NB4 (cell line): ENCODE results near the gene SULT4A1.

Experiments used
- DNase-seq: peaks from one replicate; pipeline ENCODE4 v3.0.0; 2010; ENCODE audit warnings: low read depth
- H3K4me3 ChIP-seq: one replicate; pipeline ENCODE4 v1.5.1; 2011; ENCODE audit warnings: mild to moderate bottlenecking, low read depth, low read length, moderate library complexity
- MYC ChIP-seq: IDR thresholded peaks from 2 replicates; pipeline ENCODE4 v1.6.1; 2011; ENCODE audit warnings: low read depth, low read length
- POLR2A ChIP-seq: IDR thresholded peaks from 2 replicates; pipeline ENCODE4 v1.6.1; 2011; ENCODE audit warnings: mild to moderate bottlenecking; ENCODE audit not compliant: insufficient read length; ENCODE audit errors: extremely low read depth
- TF ChIP-seq, protein P1 (sequence below): IDR thresholded peaks from one replicate; pipeline ENCODE4 v1.5.1; 2012; ENCODE audit warnings: low read depth, low read length
- TF ChIP-seq, protein P2 (sequence below): IDR thresholded peaks from 2 replicates; pipeline ENCODE4 v1.6.1; 2011; ENCODE audit warnings: low read depth, low read length

The SULT4A1 gene

GRCh38 chr22:43861529-43861928 is 784 bp downstream of the SULT4A1 start:
- no peak for TF ChIP-seq MYC
- TF ChIP-seq, protein P1, sequence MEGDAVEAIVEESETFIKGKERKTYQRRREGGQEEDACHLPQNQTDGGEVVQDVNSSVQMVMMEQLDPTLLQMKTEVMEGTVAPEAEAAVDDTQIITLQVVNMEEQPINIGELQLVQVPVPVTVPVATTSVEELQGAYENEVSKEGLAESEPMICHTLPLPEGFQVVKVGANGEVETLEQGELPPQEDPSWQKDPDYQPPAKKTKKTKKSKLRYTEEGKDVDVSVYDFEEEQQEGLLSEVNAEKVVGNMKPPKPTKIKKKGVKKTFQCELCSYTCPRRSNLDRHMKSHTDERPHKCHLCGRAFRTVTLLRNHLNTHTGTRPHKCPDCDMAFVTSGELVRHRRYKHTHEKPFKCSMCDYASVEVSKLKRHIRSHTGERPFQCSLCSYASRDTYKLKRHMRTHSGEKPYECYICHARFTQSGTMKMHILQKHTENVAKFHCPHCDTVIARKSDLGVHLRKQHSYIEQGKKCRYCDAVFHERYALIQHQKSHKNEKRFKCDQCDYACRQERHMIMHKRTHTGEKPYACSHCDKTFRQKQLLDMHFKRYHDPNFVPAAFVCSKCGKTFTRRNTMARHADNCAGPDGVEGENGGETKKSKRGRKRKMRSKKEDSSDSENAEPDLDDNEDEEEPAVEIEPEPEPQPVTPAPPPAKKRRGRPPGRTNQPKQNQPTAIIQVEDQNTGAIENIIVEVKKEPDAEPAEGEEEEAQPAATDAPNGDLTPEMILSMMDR, result no peak
- TF ChIP-seq, protein P2, sequence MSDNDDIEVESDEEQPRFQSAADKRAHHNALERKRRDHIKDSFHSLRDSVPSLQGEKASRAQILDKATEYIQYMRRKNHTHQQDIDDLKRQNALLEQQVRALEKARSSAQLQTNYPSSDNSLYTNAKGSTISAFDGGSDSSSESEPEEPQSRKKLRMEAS, result no peak
- TF ChIP-seq POLR2A, result no peak
- H3K4me3 ChIP-seq, result no peak overlapping the region
- DNase-seq, result no peak

DNA sequence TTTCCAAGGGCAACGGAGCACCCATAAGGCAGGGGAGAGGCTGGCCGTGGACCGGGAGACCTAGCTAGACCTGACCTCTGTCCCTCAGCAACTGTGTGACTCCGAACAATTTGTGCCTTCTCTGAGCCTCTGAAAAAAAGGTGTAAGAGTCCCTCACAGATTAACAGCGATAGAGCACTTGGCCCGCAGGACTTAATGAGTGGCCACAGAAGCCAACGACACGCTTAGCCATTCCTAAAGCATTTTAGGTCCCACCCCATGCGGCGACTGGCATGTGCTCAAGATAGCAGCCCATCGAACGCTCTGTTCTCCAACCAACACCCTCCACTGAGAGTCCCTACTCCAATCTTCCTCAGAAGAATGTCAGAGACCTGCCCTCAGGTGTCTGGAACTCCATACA is 1.5 kb downstream of the SULT4A1 start:
- DNase-seq, result no peak
- H3K4me3 ChIP-seq, result no peak overlapping the region

DNA sequence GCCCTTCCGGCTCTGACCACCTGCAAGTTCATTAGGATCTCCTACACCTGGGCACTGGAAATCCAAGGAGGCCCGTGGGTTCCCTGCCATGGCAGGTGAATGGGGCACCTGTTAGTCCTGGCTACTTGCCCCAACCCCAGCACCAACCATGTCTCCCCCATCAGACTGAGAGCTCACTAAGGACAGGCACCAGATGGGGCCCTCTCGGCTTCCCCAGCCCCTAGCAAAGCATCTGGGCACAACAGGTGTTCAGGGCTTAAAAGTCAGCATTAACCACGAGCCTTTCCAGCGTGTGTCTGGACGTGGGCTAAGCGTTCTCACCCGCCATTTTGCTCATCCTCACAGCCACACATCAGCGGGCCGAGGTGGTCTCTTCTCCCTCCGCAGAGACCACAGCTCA is 2.2 kb downstream of the SULT4A1 start:
- TF ChIP-seq MYC (no peak), POLR2A (no peak)
- TF ChIP-seq, protein P1, result no peak
- TF ChIP-seq, protein P2, result no peak
- H3K4me3 ChIP-seq, result no peak overlapping the region
- DNase-seq, result no peak

More for the DNA sequence above, 1.5 kb downstream of the SULT4A1 start:
- TF ChIP-seq, protein P1, result no peak
- TF ChIP-seq MYC (no peak), POLR2A (no peak)
- TF ChIP-seq, protein P2, result no peak

DNA sequence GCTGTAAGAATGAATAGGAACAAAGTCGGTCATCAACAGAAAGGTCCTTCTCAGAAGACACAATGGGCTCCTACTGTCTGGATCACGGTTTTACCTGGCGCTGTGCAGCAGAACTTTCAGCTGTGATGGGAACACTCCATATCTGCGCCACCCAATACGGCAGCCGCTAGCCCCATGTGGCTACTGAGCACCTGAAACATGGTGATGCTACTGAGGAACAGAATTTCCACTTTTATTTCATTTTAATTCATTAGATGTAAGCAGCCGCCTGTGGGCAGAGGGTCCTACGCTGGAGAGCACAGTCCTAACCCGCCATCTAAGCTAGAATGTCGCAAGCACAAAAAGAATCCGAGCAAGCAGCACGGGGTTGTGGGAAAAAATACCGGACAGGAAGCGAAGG is 2.7 kb downstream of the SULT4A1 start:
- no peak for DNase-seq
- TF ChIP-seq, protein P2, result no peak
- no peak for TF ChIP-seq POLR2A
- H3K4me3 ChIP-seq, result no peak overlapping the region

DNA sequence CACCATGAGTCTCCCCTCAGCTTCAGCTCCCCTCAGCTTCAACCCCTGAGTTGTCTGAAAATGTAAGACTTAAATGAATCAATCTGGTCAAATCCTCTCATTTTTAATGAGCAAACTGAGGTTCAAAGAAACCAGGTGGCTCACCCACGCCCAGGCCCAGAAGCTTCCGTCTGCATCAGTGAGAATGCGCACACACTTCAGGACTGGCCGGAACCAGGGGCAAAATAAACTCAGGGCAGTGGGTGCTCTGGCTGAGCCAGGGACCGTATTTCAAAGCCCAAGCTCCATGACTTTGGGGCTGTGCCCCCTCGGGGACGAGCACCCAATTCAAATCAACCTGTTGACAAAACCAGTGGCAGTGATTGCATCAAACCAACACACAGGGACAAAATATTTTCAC is 3.1 kb downstream of the SULT4A1 start:
- no peak overlapping the region for H3K4me3 ChIP-seq
- DNase-seq, result no peak
- TF ChIP-seq POLR2A (no peak), MYC (no peak)
- TF ChIP-seq, protein P2, result no peak
- TF ChIP-seq, protein P1, result no peak

DNA sequence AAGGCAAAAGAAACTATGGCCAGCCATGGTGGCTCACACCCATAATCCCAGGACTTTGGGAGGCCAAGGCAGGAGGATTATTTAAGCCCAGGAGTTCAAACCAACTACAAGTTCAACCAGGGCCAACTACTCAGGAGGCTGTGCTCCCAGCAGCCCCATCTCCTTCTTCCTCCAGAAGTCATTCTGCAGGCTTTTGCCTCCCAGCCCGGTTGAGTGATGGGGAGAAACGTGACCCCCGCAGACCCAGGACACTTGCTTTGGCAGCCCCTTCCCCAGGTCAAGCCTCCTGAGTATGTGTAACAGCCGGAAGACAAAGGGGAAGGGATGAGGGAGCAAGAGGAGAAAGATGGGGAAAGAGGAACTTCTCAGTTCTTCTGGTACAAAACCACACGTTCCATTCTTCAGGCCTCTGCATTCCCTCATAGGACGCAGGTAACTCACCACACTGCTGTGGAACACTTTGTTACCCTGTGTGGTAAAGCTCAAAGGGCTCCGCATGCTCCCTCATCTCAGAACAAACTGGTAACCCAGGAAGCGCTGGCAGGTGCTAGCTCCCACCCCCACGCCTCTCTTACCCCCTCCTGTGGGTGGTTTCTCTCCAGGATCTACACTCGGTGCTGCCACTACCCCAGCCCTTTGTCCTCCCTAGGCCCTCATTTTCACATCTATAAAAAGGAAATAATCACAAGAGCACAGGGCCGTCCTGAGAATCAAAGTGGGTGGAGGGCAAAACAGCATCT is 4.0 kb downstream of the SULT4A1 start:
- H3K4me3 ChIP-seq, result no peak overlapping the region
- no peak for DNase-seq
- TF ChIP-seq, protein P1, result no peak
- TF ChIP-seq, protein P2, result no peak
- no peak for TF ChIP-seq MYC
- no peak for TF ChIP-seq POLR2A
